ENCODE data around the gene PSMG4.
"Not testable (repeated sequence)": the region's sequence is repeated elsewhere in the genome, so short reads cannot be mapped to it uniquely, and the experiment has no call there.

Gene PSMG4

DNA sequence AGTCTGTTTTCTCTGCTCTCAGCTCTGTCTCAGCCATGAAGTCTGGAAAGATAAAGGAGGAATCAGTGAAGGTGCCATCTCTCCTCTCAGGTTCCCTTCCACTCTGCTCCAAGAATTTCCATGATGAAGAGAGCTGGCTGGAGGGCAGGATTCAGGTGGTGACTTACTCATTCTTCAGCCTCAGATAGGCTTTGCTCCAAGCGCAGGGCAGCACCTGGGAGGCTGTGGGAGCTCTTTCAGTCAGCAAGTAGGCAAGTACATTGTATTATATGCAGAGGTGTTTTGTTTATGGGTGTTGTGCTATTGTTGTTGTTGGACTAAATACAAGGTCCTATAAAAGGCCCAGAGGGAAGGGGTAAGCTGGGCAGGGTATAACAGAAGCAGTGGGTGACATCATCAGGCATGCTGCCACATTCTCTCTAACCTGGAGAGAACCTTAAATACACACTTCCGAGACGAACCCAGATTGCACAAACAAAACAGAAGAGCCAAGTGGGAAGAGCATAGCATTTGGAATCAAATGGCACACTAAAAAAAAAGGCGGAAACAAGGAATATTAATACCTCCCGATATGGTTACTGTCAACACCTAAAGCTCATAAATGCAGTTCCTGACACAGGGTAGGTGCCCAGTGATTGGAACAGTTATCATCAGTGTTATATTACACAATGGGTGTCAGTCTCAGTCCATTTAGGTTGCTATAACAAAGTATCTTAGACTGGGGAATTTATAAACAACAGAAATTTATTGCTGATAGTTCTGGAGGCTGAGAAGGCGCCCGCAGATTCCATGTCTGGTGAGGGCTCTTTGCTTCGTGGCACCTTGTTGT is 14.5 kb upstream of the PSMG4 start:
- no peak overlapping the region for H3K4me3 ChIP-seq (ENCODE audit: low read depth, low read length)
- TF ChIP-seq, protein P1, sequence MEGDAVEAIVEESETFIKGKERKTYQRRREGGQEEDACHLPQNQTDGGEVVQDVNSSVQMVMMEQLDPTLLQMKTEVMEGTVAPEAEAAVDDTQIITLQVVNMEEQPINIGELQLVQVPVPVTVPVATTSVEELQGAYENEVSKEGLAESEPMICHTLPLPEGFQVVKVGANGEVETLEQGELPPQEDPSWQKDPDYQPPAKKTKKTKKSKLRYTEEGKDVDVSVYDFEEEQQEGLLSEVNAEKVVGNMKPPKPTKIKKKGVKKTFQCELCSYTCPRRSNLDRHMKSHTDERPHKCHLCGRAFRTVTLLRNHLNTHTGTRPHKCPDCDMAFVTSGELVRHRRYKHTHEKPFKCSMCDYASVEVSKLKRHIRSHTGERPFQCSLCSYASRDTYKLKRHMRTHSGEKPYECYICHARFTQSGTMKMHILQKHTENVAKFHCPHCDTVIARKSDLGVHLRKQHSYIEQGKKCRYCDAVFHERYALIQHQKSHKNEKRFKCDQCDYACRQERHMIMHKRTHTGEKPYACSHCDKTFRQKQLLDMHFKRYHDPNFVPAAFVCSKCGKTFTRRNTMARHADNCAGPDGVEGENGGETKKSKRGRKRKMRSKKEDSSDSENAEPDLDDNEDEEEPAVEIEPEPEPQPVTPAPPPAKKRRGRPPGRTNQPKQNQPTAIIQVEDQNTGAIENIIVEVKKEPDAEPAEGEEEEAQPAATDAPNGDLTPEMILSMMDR (IDR thresholded peaks at IDR 0.05; ENCODE audit: low read depth, low read length) = no peak
- DNase-seq = no peak
- H3K9me3 ChIP-seq (ENCODE audit: severe bottlenecking) = no peaks in the 10 kb centered on the region
- no peaks in the 10 kb centered on the region for H3K36me3 ChIP-seq
- H3K27ac ChIP-seq = no peak overlapping the region
- peaks cover 3% of the 10 kb centered on the region for H3K27me3 ChIP-seq (ENCODE audit: insufficient read depth, low read depth, severe bottlenecking)

DNA sequence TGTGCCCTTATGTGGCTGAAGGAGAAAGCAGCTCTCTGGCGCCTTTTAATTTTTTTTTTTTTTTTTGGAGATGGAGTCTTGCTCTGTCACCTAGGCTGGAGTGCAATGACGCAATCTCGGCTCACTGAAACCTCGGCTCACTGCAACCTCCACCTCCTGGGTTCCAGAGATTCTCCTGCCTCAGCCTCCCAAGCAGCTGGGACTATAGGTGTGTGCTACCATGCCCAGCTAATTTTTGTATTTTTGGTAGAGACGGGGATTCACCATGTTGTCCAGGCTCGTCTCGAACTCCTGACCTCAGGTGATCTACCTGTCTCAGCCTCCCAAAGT is 13.9 kb upstream of the PSMG4 start:
- not testable (repeated sequence) for H3K27me3 ChIP-seq (ENCODE audit: insufficient read depth, low read depth, severe bottlenecking); H3K36me3 ChIP-seq; H3K9me3 ChIP-seq (ENCODE audit: severe bottlenecking); DNase-seq; H3K27ac ChIP-seq; H3K4me3 ChIP-seq (ENCODE audit: low read depth, low read length)

DNA sequence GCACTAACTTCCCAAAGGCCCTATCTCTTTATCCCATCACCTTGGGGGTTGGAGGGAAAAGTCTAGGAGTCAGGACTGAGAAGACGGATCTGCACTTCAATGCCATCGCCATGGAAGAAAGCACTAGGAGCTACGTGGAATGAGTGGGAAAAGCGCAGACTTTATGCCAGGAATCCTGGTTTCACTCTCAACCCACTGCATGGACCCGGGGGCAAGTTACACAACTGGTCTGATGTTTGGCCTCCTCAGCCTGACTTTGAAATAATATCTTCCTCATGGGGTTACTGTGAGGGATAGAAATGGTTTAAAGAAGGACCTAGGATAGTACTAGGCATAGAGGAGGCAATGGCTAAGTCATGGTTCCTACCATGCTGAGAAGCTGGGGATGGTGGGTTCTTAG is 13.5 kb upstream of the PSMG4 start:
- Histone ChIP-seq H3K36me3 (no peaks in the 10 kb centered on the region), H3K27me3 (ENCODE audit: insufficient read depth, low read depth, severe bottlenecking) (peaks cover 7% of the 10 kb centered on the region), H3K9me3 (ENCODE audit: severe bottlenecking) (no peaks in the 10 kb centered on the region), H3K27ac (no peak overlapping the region), H3K4me3 (ENCODE audit: low read depth, low read length) (no peak overlapping the region)
- TF ChIP-seq, protein P1 (IDR thresholded peaks at IDR 0.05; ENCODE audit: low read depth, low read length) = no peak
- DNase-seq = no peak

DNA sequence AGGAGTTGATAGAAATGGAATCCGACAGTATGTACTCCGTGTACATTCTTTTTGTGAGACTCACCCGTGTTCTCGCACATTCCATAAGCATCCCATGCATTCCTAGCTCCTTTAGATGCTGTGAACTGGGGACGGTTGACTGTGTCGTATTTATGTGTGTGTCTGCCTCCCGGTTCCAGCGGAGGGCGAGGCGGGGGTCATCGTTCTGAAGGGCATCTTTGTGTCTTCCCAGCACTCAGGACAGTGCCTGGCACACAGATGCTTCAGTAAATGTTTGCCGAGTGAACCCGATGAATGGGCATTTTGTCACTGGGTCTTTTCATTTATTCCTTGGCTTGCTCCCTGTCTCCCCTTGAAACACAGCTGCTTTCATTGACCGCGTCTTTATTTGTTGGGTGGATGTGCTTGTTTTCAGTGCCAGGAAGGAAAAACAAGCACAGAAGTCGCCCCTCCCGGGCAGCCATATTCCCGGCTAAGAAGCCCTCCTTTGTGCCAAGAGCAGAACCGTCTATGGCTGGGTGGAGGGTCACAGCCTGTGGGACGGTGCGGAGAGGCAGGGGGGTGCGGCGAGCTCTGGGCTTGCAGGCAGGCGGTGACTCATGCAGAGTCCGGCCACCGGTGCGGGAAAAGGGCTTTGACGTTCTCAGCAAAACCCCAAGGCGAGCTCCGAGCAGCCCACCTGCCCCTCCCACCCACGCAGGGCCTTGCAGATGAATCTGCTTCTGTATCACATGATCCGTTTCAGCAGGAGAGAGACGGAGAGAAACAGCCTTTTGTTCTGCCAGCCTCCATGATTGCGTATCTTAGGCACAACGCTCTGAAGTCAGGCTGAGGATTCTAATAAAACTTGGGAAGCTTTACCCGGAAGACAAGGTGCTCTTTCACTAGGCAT is 11.2 kb upstream of the PSMG4 start:
- no peak for DNase-seq
- TF ChIP-seq, protein P1 (IDR thresholded peaks at IDR 0.05; ENCODE audit: low read depth, low read length) = no peak
- Histone ChIP-seq H3K9me3 (ENCODE audit: severe bottlenecking) (no peaks in the 10 kb centered on the region), H3K4me3 (ENCODE audit: low read depth, low read length) (no peak overlapping the region), H3K27ac (no peak overlapping the region), H3K27me3 (ENCODE audit: insufficient read depth, low read depth, severe bottlenecking) (peaks cover 28% of the 10 kb centered on the region), H3K36me3 (no peaks in the 10 kb centered on the region)

DNA sequence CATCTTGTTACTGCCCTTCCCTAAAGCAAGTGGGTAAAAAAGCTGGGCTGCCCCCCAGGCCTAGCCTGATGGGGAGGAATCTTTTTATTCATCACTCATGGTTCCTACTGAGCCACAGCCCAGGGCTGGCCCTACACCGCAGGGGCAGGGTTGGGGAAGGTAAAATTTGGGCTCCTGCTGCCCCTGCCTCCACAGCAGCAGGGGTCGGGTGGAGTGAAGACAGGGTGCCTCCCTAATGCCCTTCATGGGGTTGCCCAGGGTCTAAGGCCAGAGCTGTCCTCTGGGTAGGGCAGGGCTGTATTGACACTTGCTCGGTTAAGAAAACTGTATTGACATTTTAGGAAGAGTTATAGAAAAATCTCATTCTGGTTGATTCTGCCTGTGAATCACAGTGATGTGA is 8.9 kb upstream of the PSMG4 start:
- no peak overlapping the region for H3K4me3 ChIP-seq (ENCODE audit: low read depth, low read length)
- DNase-seq = no peak
- H3K27ac ChIP-seq = no peak overlapping the region
- no peaks in the 10 kb centered on the region for H3K36me3 ChIP-seq
- TF ChIP-seq, protein P1 (IDR thresholded peaks at IDR 0.05; ENCODE audit: low read depth, low read length) = no peak
- peaks cover 4% of the 10 kb centered on the region for H3K9me3 ChIP-seq (ENCODE audit: severe bottlenecking)
- peaks cover 36% of the 10 kb centered on the region for H3K27me3 ChIP-seq (ENCODE audit: insufficient read depth, low read depth, severe bottlenecking)

DNA sequence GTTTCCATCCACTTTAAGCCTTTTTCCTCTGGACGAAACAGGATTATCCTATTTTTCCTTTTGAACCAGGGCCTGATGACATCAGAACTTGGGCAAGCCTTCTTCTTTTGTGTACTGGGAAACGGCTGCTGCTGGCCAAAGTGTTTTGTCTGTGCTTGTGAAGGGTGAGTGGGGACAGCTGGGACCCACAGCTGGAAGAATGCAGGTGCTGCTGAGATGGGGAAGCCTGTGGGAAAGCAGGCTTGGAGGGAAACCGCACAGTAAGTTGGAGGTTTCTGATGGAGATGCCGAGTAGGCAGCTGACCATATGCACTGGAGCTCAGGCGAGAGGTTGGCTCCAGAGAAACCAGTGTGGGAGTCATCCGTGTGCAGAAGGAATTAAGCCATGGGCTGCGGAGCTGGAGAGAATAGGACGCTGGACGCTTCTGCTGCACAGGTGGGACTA is 8.5 kb upstream of the PSMG4 start:
- TF ChIP-seq, protein P1 (IDR thresholded peaks at IDR 0.05; ENCODE audit: low read depth, low read length) = no peak
- H3K36me3 ChIP-seq = no peaks in the 10 kb centered on the region
- no peak overlapping the region for H3K4me3 ChIP-seq (ENCODE audit: low read depth, low read length)
- no peak for DNase-seq
- H3K27ac ChIP-seq = no peak overlapping the region
- H3K9me3 ChIP-seq (ENCODE audit: severe bottlenecking) = peaks cover 4% of the 10 kb centered on the region
- peaks cover 36% of the 10 kb centered on the region for H3K27me3 ChIP-seq (ENCODE audit: insufficient read depth, low read depth, severe bottlenecking)
